Breast epithelium (tissue), 4 donors: Measurements from ENCODE around the gene THSD4. TPM values are rescaled to one million over a fixed set of nuclear protein-coding genes. Genes with fewer than 3 reads are reported as not detected.
"Not testable (repeated sequence)": the region's sequence is repeated elsewhere in the genome, so short reads cannot be mapped to it uniquely, and the experiment has no call there.

ENCODE experiments used
- DNase-seq, 2 donors: peaks; one replicate each; pipeline ENCODE4 v3.0.0-alpha.2; 2019; ENCODE audit warnings: low spot score in 2 of 2
- H3K27ac ChIP-seq, 2 donors: fragments of 200-600 bp; sonication (generic) in 1 of 2; one replicate each; pipeline ENCODE4 v1.5.1; 2016 to 2019; ENCODE audit warnings: mild to moderate bottlenecking in 1 of 2
- H3K27me3 ChIP-seq, 2 donors: fragments of 200-600 bp; sonication (generic) in 1 of 2; one replicate each; pipeline versions ENCODE4 v1.5.1 to v1.6.0; 2017 to 2019; ENCODE audit warnings: control low read depth in 1 of 2, mild to moderate bottlenecking in 1 of 2
- H3K36me3 ChIP-seq: fragments of 200-600 bp; one replicate; pipeline ENCODE4 v1.5.1; 2019
- H3K4me1 ChIP-seq, 2 donors: fragments of 200-600 bp; sonication (generic); one replicate each; pipeline ENCODE4 v1.5.1; 2016 to 2019; ENCODE audit warnings: control low read depth in 1 of 2
- H3K4me3 ChIP-seq, 3 donors: fragments of 200-600 bp; sonication (generic); 1 replicate in 2 of 3; 2 replicates in 1 of 3; pipeline ENCODE4 v1.5.1; 2016 to 2019; ENCODE audit warnings: mild to moderate bottlenecking in 3 of 3, moderate library complexity in 2 of 3
- H3K9me3 ChIP-seq, 2 donors: fragments of 200-600 bp; sonication (generic) in 1 of 2; one replicate each; pipeline ENCODE4 v1.5.1; 2016 to 2019; ENCODE audit warnings: control low read depth in 1 of 2
- CTCF ChIP-seq, 3 donors: fragments of 450-650 bp; IDR thresholded peaks; one replicate each; pipeline ENCODE4 v1.5.1; 2016 to 2017; ENCODE audit warnings: antibody characterized with exemption in 3 of 3, mild to moderate bottlenecking in 3 of 3, moderate library complexity in 3 of 3
- POLR2A ChIP-seq: fragments of 450-650 bp; IDR thresholded peaks from one replicate; pipeline ENCODE4 v1.6.1; 2016; ENCODE audit warnings: antibody characterized with exemption, mild to moderate bottlenecking, moderate library complexity
- POLR2AphosphoS5 ChIP-seq, 3 donors: sonication (generic); formaldehyde crosslinking; IDR thresholded peaks; one replicate each; pipeline ENCODE4 v1.6.1; 2017; ENCODE audit warnings: antibody characterized with exemption in 3 of 3
- intact Hi-C: fragments of 100-400 bp; cut with DNase I; formaldehyde crosslinking; loops from one replicate; pipeline ENCODE4 v1.15.1; 2023; ENCODE audit warnings: low total_unique reads
- total RNA-seq, 3 donors: library from RNA; depleted of rRNA; stranded (reverse); fragments of >200 nt; gene quantifications; one replicate each; pipeline ENCODE4 v1.1.0, GENCODE V29; 2016

The THSD4 gene
- total RNA-seq, 3 donors from 2014 or later = 0.64 to 58.7 (median 41.3) TPM

- H3K27ac ChIP-seq = no peak overlapping the region
- TF ChIP-seq CTCF (IDR thresholded peaks at IDR 0.05) = no peak
- TF ChIP-seq POLR2A = no peak
- no peaks in the 10 kb centered on the region for H3K36me3 ChIP-seq
- H3K4me3 ChIP-seq = no peak overlapping the region
- no peaks in the 10 kb centered on the region for H3K27me3 ChIP-seq
- intact Hi-C loops = no loop called here
- H3K9me3 ChIP-seq = no peaks in the 10 kb centered on the region
- H3K4me1 ChIP-seq = no peaks in the 10 kb centered on the region
- no peak for DNase-seq
Observed at GRCh38 chr15:71433402-71433801, 318.1 kb downstream of the THSD4 start.

- Histone ChIP-seq H3K4me1 (no peaks in the 10 kb centered on the region), H3K27ac (no peak overlapping the region), H3K4me3 (no peak overlapping the region), H3K9me3 (no peaks in the 10 kb centered on the region), H3K36me3 (no peaks in the 10 kb centered on the region), H3K27me3 (no peaks in the 10 kb centered on the region)
- intact Hi-C loops = no loop called here
- no peak for TF ChIP-seq POLR2A
- TF ChIP-seq CTCF (IDR thresholded peaks at IDR 0.05) = no peak
- no peak for TF ChIP-seq POLR2AphosphoS5 (IDR thresholded peaks at IDR 0.05)
- no peak for DNase-seq
Observed at GRCh38 chr15:71434774-71435173, 319.5 kb downstream of the THSD4 start.

GRCh38 chr15:71435552-71435951, 320.3 kb downstream of the THSD4 start:
- H3K27ac ChIP-seq = no peak overlapping the region
- TF ChIP-seq POLR2A = no peak
- TF ChIP-seq CTCF (IDR thresholded peaks at IDR 0.05) = no peak
- no peak for TF ChIP-seq POLR2AphosphoS5 (IDR thresholded peaks at IDR 0.05)
- intact Hi-C loops = no loop called here

GRCh38 chr15:71436854-71437253, 321.6 kb downstream of the THSD4 start:
- intact Hi-C loops = no loop called here
- DNase-seq = no peak
- Histone ChIP-seq H3K27ac (no peak overlapping the region), H3K9me3 (no peaks in the 10 kb centered on the region), H3K4me1 (no peaks in the 10 kb centered on the region), H3K27me3 (no peaks in the 10 kb centered on the region), H3K4me3 (no peak overlapping the region), H3K36me3 (no peaks in the 10 kb centered on the region)
- TF ChIP-seq POLR2AphosphoS5 (IDR thresholded peaks at IDR 0.05) = no peak
- TF ChIP-seq CTCF (IDR thresholded peaks at IDR 0.05) = no peak
- TF ChIP-seq POLR2A = no peak

More at GRCh38 chr15:71435552-71435951, 320.3 kb downstream of the THSD4 start:
- no peaks in the 10 kb centered on the region for H3K36me3 ChIP-seq
- H3K9me3 ChIP-seq = no peaks in the 10 kb centered on the region
- no peak overlapping the region for H3K4me3 ChIP-seq
- H3K4me1 ChIP-seq = no peaks in the 10 kb centered on the region
- no peaks in the 10 kb centered on the region for H3K27me3 ChIP-seq
- DNase-seq = no peak

GRCh38 chr15:71437404-71437803, 322.1 kb downstream of the THSD4 start:
- Histone ChIP-seq H3K27me3 (no peaks in the 10 kb centered on the region), H3K4me3 (no peak overlapping the region), H3K4me1 (no peaks in the 10 kb centered on the region), H3K9me3 (no peaks in the 10 kb centered on the region), H3K36me3 (no peaks in the 10 kb centered on the region), H3K27ac (no peak overlapping the region)
- no peak for TF ChIP-seq POLR2AphosphoS5 (IDR thresholded peaks at IDR 0.05)
- intact Hi-C loops = no loop called here
- no peak for DNase-seq

- Histone ChIP-seq H3K27me3 (no peaks in the 10 kb centered on the region), H3K4me3 (no peak overlapping the region), H3K27ac (no peak overlapping the region), H3K9me3 (no peaks in the 10 kb centered on the region), H3K36me3 (no peaks in the 10 kb centered on the region), H3K4me1 (no peaks in the 10 kb centered on the region)
- DNase-seq = no peak
- intact Hi-C loops = no loop called here
- no peak for TF ChIP-seq CTCF (IDR thresholded peaks at IDR 0.05)
- no peak for TF ChIP-seq POLR2A
- TF ChIP-seq POLR2AphosphoS5 (IDR thresholded peaks at IDR 0.05) = no peak
Observed at GRCh38 chr15:71437919-71438318, 322.6 kb downstream of the THSD4 start.

GRCh38 chr15:71439478-71439877, 324.2 kb downstream of the THSD4 start:
- H3K4me3 ChIP-seq = not testable (repeated sequence)

More at GRCh38 chr15:71439478-71439877, 324.2 kb downstream of the THSD4 start:
- H3K27me3 ChIP-seq, H3K9me3 ChIP-seq, intact Hi-C loops, H3K27ac ChIP-seq, H3K4me1 ChIP-seq, DNase-seq, H3K36me3 ChIP-seq: not testable (repeated sequence)
